Effector memory CD4-positive, alpha-beta T cell (primary cell): Measurements from ENCODE around the gene VSNL1.

Experiments used
- DNase-seq, 3 donors: peaks; one replicate each; pipeline ENCODE4 v3.0.0-alpha.2; 2020
- H3K27ac ChIP-seq: 2 replicates; pipeline ENCODE4 v1.7.0; 2013; ENCODE audit warnings: mild to moderate bottlenecking, low read length, moderate library complexity; ENCODE audit not compliant: insufficient read depth, poor library complexity, severe bottlenecking
- H3K27me3 ChIP-seq: replicated peaks from 2 replicates; pipeline ENCODE4 v1.7.0; 2013; ENCODE audit warnings: mild to moderate bottlenecking, low read length; ENCODE audit not compliant: insufficient read depth, control insufficient read depth, poor library complexity, severe bottlenecking
- H3K36me3 ChIP-seq: 2 replicates; pipeline ENCODE4 v1.7.0; 2013; ENCODE audit warnings: mild to moderate bottlenecking, low read length, moderate library complexity; ENCODE audit not compliant: control insufficient read depth, insufficient read depth
- H3K4me1 ChIP-seq: 2 replicates; pipeline ENCODE4 v1.7.0; 2013; ENCODE audit warnings: low read length, mild to moderate bottlenecking; ENCODE audit not compliant: control insufficient read depth, insufficient read depth, poor library complexity, severe bottlenecking
- H3K4me3 ChIP-seq: 2 replicates; pipeline ENCODE4 v1.7.0; 2013; ENCODE audit warnings: low read length, low read depth, mild to moderate bottlenecking; ENCODE audit not compliant: insufficient read depth, poor library complexity, severe bottlenecking
- H3K9me3 ChIP-seq: 2 replicates; pipeline ENCODE4 v1.7.0; 2013; ENCODE audit warnings: mild to moderate bottlenecking, low read length, moderate library complexity; ENCODE audit not compliant: control insufficient read depth

VSNL1 gene

GRCh38 chr2:17617955-17618354 is 77.5 kb downstream of the VSNL1 start:
- H3K4me3 ChIP-seq: no peak overlapping the region
- H3K9me3 ChIP-seq: no peaks in the 10 kb centered on the region
- H3K4me1 ChIP-seq: no peaks in the 10 kb centered on the region
- no peak overlapping the region for H3K27ac ChIP-seq
- DNase-seq: no peak
- no peaks in the 10 kb centered on the region for H3K27me3 ChIP-seq
- no peaks in the 10 kb centered on the region for H3K36me3 ChIP-seq

GRCh38 chr2:17620280-17620679 is 79.8 kb downstream of the VSNL1 start:
- no peak for DNase-seq

GRCh38 chr2:17620841-17621240 is 80.3 kb downstream of the VSNL1 start:
- Histone ChIP-seq H3K36me3 (no peaks in the 10 kb centered on the region), H3K27me3 (no peaks in the 10 kb centered on the region), H3K9me3 (no peaks in the 10 kb centered on the region), H3K27ac (no peak overlapping the region), H3K4me1 (no peaks in the 10 kb centered on the region), H3K4me3 (no peak overlapping the region)
- DNase-seq: no peak

More at GRCh38 chr2:17620280-17620679, 79.8 kb downstream of the VSNL1 start:
- H3K4me3 ChIP-seq: no peak overlapping the region
- no peaks in the 10 kb centered on the region for H3K27me3 ChIP-seq
- H3K9me3 ChIP-seq: no peaks in the 10 kb centered on the region
- no peaks in the 10 kb centered on the region for H3K4me1 ChIP-seq
- H3K36me3 ChIP-seq: no peaks in the 10 kb centered on the region
- H3K27ac ChIP-seq: no peak overlapping the region

- no peaks in the 10 kb centered on the region for H3K36me3 ChIP-seq
- H3K4me3 ChIP-seq: no peak overlapping the region
- no peak overlapping the region for H3K27ac ChIP-seq
- no peaks in the 10 kb centered on the region for H3K4me1 ChIP-seq
- no peaks in the 10 kb centered on the region for H3K27me3 ChIP-seq
- H3K9me3 ChIP-seq: no peaks in the 10 kb centered on the region
- DNase-seq: no peak
Observed at GRCh38 chr2:17621781-17622180, 81.3 kb downstream of the VSNL1 start.

- H3K27ac ChIP-seq: no peak overlapping the region
Observed at GRCh38 chr2:17625446-17625845, 85.0 kb downstream of the VSNL1 start.

GRCh38 chr2:17626986-17627385 is 86.5 kb downstream of the VSNL1 start:
- H3K27ac ChIP-seq: no peak overlapping the region
- no peaks in the 10 kb centered on the region for H3K4me1 ChIP-seq
- no peak overlapping the region for H3K4me3 ChIP-seq
- no peaks in the 10 kb centered on the region for H3K27me3 ChIP-seq
- no peaks in the 10 kb centered on the region for H3K9me3 ChIP-seq
- H3K36me3 ChIP-seq: no peaks in the 10 kb centered on the region
- DNase-seq: no peak

More at GRCh38 chr2:17625446-17625845, 85.0 kb downstream of the VSNL1 start:
- Histone ChIP-seq H3K4me3 (no peak overlapping the region), H3K9me3 (no peaks in the 10 kb centered on the region), H3K4me1 (no peaks in the 10 kb centered on the region), H3K27me3 (no peaks in the 10 kb centered on the region), H3K36me3 (no peaks in the 10 kb centered on the region)
- DNase-seq: no peak

GRCh38 chr2:17627434-17627833 is 86.9 kb downstream of the VSNL1 start:
- no peak for DNase-seq
- no peaks in the 10 kb centered on the region for H3K4me1 ChIP-seq
- H3K27me3 ChIP-seq: no peaks in the 10 kb centered on the region
- H3K4me3 ChIP-seq: no peak overlapping the region
- no peaks in the 10 kb centered on the region for H3K36me3 ChIP-seq
- no peak overlapping the region for H3K27ac ChIP-seq
- H3K9me3 ChIP-seq: no peaks in the 10 kb centered on the region

- Histone ChIP-seq H3K9me3 (no peaks in the 10 kb centered on the region), H3K27ac (no peak overlapping the region), H3K36me3 (no peaks in the 10 kb centered on the region), H3K4me3 (no peak overlapping the region), H3K27me3 (no peaks in the 10 kb centered on the region), H3K4me1 (no peaks in the 10 kb centered on the region)
- DNase-seq: no peak
Observed at GRCh38 chr2:17628349-17629261, 88.1 kb downstream of the VSNL1 start.

GRCh38 chr2:17630089-17630488 is 89.6 kb downstream of the VSNL1 start:
- no peaks in the 10 kb centered on the region for H3K36me3 ChIP-seq
- no peaks in the 10 kb centered on the region for H3K4me1 ChIP-seq
- no peaks in the 10 kb centered on the region for H3K9me3 ChIP-seq
- H3K27me3 ChIP-seq: no peaks in the 10 kb centered on the region
- no peak for DNase-seq
- H3K4me3 ChIP-seq: no peak overlapping the region
- no peak overlapping the region for H3K27ac ChIP-seq

- no peaks in the 10 kb centered on the region for H3K27me3 ChIP-seq
- H3K36me3 ChIP-seq: no peaks in the 10 kb centered on the region
- H3K9me3 ChIP-seq: no peaks in the 10 kb centered on the region
- no peak overlapping the region for H3K27ac ChIP-seq
- H3K4me1 ChIP-seq: no peaks in the 10 kb centered on the region
- no peak for DNase-seq
- H3K4me3 ChIP-seq: no peak overlapping the region
Observed at GRCh38 chr2:17634997-17635396, 94.5 kb downstream of the VSNL1 start.
